Pons (tissue), 1 donor: Measurements from ENCODE around the gene NFIB.
A peak's percentile ranks its signal among the peaks of the same experiment; 100 is the strongest.

Experiments
- DNase-seq: peaks from one replicate; pipeline ENCODE4 v3.0.0-alpha.2; 2016; ENCODE audit warnings: low spot score

The NFIB gene

DNA sequence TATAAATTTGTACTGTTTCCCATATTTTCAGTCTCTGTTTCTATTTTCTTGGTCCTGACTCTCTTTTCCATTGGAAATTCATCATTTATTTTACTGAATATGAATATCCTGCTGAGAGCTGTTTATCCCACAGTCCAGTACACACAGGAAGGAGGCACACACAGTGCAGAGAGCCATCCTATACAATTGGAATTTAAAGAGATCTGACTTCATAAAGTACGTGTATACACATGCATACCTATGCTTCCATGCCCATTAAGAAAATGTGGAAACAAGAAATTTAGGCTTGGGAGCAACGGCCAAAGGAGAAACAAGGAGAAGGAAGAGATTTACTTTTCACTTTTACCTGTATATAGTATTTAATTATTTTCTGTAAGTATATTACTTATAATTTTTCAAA lies 99.2 kb downstream of the NFIB start:
- no peak for DNase-seq

DNA sequence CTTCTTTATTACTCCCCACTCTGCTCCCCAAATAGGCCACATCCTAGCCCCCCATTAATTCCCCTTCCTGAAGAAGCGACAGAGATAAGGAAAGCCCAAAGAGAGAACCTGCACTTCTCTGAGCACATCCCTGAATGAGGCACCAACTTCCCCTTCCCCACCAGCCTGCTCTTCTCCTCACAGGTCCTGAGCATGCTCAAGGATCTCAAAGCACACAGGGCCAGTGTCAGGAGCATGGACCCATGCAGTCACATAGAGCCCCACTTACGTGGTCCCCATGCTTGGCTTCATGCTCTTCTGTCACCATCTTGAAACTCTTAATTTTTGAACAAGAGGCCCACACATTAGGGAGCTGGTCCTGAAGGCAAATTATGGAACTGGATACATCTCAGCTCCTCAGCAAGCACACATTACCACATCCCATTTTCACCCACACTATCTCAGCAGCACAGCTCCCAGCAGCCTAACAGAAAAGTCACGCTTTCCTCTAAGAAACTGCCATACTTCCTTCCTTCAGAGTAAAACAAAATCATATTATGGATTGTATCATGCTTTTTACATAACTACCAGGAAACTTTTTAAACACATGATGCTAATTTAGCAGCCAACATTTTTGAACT lies 99.8 kb downstream of the NFIB start:
- DNase-seq: no peak

DNA sequence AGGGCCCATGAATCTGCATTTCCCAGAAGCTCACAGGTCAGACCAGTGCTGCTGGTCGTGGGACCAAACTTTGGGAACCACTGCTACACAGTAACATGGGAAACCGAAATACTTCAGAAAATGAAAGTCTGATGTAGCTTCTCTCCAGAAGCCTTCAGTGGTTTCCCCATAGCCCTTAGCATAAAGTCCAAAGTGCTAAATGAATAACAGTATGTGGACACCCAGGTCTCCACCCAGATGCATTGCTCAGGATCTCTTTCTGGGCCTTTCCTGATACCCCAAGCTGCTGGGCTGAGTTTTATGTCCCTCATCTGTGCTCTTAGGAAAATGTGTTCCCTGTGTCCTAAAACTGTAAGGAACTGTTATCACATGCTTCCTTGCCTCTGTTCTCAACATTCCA lies 100.4 kb downstream of the NFIB start:
- no peak for DNase-seq

DNA sequence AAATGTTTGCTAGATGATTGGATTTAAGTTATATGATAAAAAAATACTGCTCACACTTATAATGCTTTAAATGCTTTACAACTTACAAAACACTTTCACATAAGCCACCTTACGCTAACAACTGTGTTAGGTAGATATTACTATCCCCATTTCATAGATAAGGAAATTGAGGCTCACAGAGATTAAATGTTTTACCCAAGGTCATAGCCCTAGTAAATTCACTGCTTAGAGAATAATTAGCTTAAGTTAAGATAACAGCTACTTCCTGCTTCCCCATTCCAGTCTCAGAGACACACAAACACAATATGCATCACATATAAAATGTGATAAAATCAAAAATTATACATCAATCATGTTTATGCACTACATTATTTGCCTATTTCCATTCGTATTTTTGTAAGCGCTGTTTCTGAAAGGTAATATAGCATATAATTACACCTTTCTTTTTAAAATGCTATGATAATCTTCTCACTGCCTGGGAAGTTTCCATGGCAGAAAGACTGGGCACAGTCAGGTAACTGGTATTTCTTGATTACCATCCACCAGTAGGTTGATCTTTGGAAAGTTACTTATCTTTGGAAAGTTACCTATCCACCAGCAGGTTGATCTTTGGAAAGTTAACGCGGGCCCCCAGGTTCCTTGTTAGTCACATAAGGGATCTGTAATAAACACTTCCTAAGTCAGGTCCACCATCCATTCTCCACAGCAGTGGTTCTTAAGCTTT lies 101.1 kb downstream of the NFIB start:
- no peak for DNase-seq

DNA sequence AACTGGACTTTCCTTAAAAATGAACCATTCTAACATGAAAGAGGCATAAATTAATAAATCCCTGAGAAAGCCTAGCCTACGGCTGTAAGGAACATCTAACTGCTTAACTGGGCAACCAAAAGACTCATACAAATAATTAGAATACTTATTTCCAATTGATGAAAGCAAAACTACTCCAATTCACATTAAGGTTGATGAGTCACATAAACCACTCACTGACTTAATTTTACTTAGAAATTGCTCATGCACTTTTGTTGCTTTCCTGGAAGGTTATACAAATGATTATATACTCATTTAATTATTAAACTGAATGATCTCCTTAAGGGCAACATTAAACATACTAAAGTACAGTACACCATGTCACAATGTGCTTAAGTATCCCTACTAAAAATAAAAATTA lies 101.9 kb downstream of the NFIB start:
- no peak for DNase-seq

DNA sequence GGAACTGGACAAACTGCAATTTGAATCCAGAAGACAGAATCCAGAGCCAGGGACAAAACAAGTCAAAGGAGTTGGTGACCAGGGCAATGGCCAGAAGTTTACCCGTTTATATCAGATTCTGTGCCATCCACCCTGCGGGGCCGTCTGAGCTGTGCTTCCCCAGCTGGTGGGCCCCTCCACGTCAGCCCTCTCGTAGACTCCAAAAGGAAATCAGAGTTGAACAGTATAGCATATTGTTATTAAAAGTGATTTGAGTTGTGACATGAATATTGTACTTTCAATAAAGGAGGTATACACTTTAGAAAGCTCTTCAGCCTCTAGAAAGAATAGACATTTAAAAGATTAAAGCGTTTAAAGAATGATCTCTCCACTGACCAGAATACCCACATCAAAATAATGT lies 102.4 kb downstream of the NFIB start:
- DNase-seq: no peak

DNA sequence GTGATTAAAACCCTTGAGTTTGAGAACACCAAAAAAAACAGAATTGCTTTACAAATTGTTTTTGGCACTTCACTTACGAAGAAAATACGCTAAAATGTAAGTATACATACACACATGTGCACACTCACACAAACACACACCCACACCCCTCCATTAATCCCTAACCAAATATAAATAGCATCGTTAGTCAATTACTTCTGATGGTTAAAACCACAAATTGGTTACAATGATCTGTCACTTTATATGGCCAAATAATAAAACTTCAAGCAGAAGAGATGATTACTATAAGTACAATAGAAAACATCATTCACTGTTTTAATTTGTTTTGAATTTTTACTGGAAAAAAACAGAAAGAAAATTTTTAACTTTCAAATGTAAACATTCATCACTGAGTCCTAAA lies 103.5 kb downstream of the NFIB start:
- no peak for DNase-seq

DNA sequence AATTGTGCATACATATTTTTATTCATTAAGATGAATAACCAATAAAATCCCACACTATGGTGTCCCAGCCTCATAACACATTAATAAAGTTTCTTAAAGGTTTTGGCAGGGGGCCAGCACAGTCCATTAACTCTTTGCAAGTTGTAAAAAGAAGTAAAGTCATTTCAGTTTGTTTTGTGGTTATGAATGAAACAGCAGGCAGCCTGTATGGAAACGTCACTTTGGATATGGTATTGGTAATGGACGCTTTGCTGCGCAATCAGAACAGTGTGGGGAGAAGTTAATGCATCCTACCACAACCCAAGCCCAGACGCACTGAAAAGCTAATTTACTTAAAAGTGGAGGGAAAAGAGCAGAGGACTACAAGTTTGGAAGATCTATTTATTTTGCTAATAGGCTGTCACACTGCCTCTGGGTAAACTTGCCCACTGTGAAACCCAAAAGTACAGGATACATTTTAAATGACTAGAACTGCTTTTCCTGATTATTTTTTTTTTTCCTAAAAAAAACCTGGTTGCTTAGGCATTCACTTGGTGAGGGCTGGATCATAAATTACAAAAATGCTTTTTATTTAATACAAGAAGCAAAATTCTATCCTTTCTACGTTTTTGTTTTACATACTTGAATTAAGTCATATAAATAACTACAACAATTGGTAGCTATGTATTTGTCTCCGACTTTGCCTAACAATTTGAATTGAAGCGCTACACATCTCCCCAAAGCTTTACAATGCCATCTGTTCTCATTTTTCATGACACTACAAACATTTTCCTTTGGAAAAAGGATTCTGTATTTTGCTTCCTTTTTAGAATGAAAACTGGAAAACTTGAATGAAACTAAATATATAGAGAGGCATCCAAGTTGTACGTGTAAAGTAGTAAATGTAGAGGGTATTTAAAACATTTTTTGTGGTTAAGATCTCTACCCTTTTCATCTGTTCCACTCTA lies 104.3 kb downstream of the NFIB start:
- no peak for DNase-seq

DNA sequence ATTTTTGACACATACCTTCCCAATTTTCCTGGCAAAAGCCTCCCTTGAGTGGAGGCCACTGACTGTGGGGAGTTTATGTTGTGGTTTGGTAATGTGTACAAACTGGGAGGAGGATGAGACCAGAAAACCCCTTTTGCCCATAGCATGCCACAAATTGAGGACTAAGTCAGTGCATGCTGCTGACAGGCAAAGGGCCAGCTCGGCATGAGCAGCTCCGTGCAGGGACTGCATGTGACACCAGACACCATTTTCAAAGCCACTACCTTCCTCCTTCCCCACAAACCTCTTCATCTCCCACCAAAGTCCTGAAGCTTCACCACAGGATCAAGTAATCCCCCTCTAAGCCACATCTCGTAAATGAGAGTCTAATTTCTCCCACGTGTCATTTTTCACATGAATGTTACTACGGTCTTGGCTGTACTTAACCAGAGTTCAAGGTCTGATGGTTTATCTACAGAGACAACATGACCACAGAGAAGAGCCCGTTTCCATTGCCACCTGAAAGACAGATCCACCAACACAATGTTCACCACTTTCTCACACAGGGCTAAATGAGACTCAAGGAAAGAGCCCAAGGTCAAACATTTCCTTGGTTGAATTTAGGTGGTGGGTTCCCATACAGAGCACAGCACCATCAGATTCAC lies 106.5 kb downstream of the NFIB start:
- no peak for DNase-seq

DNA sequence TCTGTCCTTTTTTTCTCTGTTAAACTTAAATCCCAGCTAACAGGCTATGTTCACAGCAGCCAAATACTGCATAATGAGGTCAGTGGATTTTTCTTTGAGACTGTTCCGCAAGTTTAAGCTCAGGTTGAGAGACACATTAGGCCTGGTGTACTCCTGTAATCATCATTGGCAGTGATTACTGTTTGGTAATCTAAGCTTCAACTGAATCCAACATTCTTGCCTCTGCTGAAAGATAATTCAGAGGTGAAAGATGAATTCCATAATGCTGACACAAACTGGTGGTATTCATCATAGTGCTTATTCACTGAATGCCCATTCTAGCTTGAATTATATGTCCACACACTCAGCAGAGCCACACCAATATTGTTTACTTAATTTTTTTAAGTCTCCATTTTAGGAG lies 108.5 kb downstream of the NFIB start:
- DNase-seq: no peak

DNA sequence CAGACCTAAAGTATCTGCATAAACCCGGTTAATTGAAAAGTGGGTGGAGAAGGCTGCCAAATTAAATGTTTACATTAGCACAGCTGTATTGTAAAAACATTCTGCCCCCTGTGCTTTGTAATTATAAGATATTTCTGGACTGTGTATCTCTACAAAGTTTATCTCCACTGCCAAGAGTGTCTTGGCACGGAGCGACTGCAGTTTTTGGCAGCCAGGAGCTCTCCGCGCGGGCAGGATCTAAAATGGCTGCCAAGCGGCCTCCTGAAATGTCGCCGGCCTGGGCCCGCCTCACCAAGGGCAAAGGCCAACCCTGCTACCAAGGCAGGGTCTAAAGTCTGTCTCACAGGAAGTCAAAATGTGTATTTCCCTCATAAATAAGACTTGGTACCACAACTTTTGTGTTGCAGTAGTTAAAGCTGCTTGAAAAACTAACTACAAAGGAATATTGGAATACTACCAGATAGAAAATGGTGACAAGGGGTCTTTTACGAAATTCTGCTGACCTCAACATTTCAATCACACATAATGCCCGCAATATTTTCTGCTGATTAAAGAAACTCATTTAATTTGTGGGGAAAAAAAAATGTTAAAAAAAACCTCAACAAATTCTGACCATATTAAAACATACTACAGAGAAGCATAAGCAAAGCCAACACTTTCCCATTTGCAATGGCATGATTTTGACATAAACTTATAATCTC lies 110.4 kb downstream of the NFIB start:
- DNase-seq: peak; percentile 53

DNA sequence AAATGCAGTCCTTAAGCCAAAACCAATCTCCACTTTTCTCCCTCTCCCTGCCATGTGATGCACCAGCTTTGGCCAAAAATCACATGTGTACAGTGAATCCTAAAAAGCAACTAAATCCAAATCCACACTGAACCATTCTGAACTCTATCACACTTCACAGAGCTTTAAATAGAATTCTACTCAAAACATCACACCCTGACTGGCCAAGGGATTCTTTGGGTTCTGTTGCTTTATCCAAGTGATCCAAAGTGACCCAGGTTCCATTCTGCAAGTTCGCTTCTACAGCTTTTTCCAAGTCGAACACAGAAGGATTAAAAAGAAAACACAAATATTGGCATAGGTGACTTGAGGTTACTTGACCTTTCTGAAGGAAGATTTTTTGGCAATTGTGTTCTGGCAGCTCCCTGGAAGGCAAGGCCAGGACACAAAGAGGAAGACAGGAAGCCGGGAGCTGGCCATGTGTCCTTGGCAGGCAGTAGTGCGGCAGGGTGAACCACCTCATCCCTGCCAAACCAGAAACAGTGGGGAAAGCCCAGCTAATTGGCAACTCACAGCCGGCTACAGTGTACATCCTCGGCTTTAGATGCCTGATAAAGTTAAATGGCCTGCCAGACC lies 115.0 kb downstream of the NFIB start:
- peak; percentile 78 for DNase-seq

DNA sequence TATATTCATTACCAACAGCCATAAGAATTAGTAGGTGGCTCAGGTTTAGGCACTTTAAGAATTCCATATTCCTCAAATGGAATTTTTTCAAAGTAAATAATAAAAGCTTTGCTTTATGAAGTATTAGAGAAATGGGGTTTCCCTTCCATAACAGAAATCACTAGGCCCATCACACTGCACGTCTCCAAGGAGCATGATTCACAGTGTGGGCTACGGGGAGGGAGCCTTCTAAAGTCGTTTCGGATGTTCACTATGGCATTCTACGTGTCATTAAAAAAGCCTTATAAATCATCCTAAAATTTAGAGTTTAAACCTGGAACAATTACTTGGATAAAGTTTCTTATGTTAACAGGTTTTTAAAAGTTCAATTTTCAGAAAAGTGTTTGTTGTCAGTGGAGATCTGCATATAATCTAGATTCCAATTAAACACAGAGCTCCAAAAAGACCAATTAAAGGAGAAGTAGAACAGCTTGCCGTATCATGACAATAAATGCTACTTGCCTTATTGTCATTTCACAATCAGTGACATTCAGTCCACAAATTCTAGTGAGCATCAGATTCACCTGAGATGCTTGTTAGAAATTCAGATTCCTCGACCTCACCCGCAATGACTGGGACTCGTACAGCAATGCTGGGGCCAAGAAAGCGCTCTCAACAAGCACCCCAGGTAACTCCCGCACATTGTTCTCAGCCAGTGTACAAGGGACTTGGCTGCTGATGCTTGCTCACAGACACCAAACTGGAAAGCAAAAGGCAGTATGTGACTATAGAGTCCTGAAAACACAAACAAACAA lies 115.7 kb downstream of the NFIB start:
- no peak for DNase-seq

DNA sequence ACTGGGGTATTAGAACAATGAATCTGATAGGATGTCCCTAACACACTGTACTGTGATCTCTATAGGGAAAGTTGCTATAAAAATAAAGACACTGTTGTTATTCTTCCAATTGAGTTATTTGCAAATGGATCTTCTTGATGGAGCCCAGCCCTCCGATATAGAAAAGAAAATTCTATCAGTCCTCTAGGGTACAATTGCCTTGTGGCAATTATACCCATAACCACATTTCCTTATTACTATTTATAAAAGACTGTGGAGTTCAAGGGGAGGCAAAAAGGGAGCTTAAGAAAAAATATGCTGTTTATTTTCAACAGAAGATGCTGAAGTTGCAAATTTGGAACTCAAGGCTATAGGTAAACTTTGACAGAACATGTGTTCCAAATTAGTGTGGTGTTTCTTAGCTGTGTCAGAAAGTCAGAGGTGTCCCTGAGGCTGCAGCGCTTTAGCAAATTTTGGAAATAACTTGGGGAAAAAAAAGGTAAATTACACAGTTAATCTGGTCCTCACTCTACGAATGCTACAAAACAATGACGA lies 116.5 kb downstream of the NFIB start:
- no peak for DNase-seq

DNA sequence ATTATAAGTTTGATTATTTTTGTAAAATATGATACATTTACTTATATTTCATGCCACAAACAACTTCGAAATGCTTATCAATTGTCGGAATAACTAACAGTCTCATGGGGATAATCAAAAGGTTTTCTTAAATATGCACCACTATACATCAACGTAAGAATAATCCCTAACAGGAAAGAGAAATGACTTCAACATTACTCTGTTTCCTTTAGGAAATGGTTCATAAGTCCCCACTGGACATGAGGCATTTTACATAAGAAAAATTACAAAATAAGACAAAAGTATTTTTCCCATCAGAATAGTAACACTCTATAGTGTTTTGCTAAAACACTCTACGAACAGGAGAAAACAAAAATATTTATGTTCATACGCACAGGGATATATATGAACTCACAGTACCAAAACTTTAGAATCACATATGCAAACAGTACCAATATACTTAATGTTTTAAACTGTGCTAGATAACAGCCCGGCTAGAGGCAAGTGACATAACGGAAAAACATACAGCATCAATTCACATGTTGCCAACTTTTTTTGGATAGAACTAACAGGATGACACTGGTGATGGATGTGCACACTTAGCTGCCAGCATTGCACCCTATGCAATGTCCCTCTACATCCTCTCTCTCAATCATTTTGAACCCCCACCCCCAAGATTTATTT lies 120.5 kb downstream of the NFIB start:
- no peak for DNase-seq

DNA sequence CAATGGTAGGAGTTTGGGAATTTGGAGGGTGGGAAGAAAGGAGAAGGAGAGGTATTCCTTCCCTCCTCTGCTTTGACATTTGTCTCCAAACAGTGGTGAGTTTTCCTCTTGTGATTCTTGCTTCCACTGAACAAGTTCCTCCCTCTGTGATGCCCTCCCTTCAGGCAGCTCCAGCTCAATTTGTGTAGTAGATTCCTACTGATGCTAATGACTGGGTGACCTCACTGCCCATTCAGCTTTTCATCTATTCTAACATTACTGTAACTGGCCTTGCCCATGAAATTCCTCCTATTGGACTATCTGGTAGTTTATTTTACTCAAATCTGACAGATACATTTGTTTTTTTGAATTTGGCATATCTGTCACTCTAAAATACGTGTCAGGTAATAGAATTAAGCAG lies 121.4 kb downstream of the NFIB start:
- no peak for DNase-seq

DNA sequence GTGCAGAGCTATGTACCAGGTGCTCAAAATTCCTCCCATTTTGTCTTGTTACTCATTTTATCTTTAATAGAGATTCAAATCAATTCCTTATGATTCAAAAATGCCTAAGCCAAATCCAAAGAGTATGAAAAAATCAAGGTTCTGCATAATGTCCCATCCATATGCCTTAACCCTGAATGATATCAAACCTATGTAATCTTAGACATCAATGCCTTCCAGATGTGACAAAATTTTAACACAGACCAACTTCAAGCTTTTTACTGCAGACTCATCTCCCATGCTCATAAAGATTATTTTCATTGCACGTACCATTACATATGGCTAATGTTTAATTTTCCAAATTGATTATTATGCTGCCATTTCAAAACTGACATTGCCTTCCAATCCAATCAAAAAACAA lies 122.4 kb downstream of the NFIB start:
- DNase-seq: no peak

DNA sequence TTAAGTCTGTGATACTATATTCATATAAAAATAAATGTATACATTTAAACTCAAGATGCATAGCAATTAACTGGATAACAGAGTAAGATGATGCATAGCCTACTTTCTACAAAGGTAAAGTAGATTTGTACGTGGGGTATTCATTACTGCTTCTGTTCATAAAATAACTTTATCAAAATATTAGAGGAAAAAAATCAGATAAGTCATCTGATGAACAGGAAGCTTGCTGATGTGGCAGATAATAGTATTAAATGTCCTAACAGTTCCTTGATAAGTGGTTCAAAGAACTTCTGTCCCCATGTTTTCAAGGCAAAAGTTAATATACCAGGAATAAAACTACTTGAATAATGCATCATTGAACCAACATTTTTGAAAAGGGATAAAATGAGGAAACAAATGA lies 123.7 kb downstream of the NFIB start:
- DNase-seq: no peak

DNA sequence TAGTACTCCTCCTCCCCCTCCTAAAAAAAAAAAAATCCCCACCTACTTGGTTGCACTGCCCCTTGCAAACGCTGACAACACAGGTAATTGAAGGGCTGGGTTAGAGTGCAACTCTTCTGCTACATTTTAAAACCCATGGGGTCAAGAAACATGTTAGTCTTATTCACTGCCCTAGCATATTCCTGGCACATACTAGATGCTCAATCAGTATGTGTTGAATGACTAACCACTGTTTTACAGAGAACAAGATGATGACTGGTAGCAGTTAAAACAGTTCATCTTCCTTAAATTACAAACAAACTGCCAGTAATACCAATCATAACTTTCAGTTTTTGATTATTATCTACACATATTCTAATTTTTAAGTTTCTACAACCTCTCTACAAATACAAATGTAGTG lies 124.4 kb downstream of the NFIB start:
- no peak for DNase-seq

DNA sequence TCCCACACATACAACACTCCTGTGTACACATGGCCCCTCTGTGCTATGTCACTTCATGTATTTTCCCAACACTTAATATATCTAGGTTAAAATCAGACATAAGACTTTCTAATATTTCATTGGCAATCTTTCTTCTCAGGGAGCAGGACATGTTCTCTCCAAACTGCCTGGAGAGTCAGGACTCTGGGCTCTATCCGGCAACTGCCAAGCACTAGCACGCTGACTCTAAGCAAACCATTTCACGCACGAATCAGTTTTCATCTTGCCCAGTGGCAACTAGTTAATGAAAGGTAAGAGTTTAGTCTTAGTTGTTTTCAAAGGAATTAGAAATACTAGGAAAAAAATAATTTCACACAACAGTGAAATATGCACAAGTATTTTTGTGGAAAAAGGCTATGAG lies 124.8 kb downstream of the NFIB start:
- no peak for DNase-seq
